ENCODE results near the gene ZBTB20.

DNA sequence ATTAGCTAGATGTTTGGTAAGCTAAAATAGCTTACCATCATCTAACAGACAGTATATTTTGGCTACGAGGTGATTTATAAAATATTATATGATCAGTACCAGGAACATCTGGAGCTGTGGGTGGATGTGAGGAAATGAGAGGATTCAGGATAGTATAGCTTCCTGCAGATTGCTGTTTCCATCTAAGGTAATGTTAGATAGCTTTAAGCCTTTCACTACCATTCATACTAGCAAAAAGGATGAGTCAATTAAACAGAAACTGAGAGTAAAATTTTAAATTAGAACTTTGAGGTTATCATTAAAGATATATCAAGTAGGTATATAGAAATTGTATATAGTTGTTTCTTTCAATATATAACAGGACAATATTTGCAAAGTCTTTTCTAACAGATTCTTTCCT, 8.0 kb downstream of the ZBTB20 start:
- no peak for TF ChIP-seq POLR2AphosphoS5 (IDR thresholded peaks at IDR 0.05)
- no peak for TF ChIP-seq EP300 (IDR thresholded peaks at IDR 0.05)

Measured in esophagus muscularis mucosa (tissue), 3 donors.